NCI-H187 (cell line): ENCODE data around the gene CLCN2.

Experiments used
- DNase-seq, 2 experiments: peaks; one replicate each; lab custom pipeline; 2025; lab: John Stamatoyannopoulos, UW

The CLCN2 gene

GRCh38 chr3:184296616-184297015, 64.8 kb downstream of the CLCN2 start:
- DNase-seq = no peak
